Measurements from ENCODE around the gene TMX2.

The TMX2 gene

GRCh38 chr11:57751176-57751575 is 38.8 kb downstream of the TMX2 start:
- ATAC-seq = no peak
- TF ChIP-seq CREB5 (CRISPR knock-in tag; IDR thresholded peaks at IDR 0.05; ENCODE audit: low read depth) (no peak), SNAI2 (CRISPR knock-in tag; IDR thresholded peaks at IDR 0.05) (no peak), GLIS3 (CRISPR knock-in tag; IDR thresholded peaks at IDR 0.05) (no peak), OSR1 (CRISPR knock-in tag; IDR thresholded peaks at IDR 0.05) (no peak), BACH2 (CRISPR knock-in tag; IDR thresholded peaks at IDR 0.05; ENCODE audit: borderline replicate concordance) (no peak), CSRNP3 (CRISPR knock-in tag; IDR thresholded peaks at IDR 0.05) (no peak), ZNF70 (CRISPR knock-in tag; IDR thresholded peaks at IDR 0.05) (no peak), ZNF8 (CRISPR knock-in tag; IDR thresholded peaks at IDR 0.05) (no peak), ESRRG (CRISPR knock-in tag; IDR thresholded peaks at IDR 0.05) (no peak), TSHZ2 (CRISPR knock-in tag; IDR thresholded peaks at IDR 0.05) (no peak), PPARA (CRISPR knock-in tag; IDR thresholded peaks at IDR 0.05; ENCODE audit: borderline replicate concordance) (no peak), PATZ1 (CRISPR knock-in tag; IDR thresholded peaks at IDR 0.05; ENCODE audit: borderline replicate concordance) (no peak), CSDC2 (CRISPR knock-in tag; IDR thresholded peaks at IDR 0.05) (no peak), ZNF565 (CRISPR knock-in tag; conservative IDR thresholded peaks at IDR 0.05; ENCODE audit: low read depth) (no peak), ARNTL (CRISPR knock-in tag; IDR thresholded peaks at IDR 0.05; ENCODE audit: borderline replicate concordance, low read depth) (no peak), TOX (CRISPR knock-in tag; IDR thresholded peaks at IDR 0.05; ENCODE audit: borderline replicate concordance) (no peak), RARB (CRISPR knock-in tag; IDR thresholded peaks at IDR 0.05) (no peak)

GRCh38 chr11:57751676-57752253 is 39.4 kb downstream of the TMX2 start, which contains the start of gene BTBD18:
Gene BTBD18 (minus strand): TSS chr11:57751819. CDS start chr11:57751188, 631 bp downstream.
- TF ChIP-seq SNAI2 (CRISPR knock-in tag; IDR thresholded peaks at IDR 0.05) (no peak), GLIS3 (CRISPR knock-in tag; IDR thresholded peaks at IDR 0.05) (no peak), RARB (CRISPR knock-in tag; IDR thresholded peaks at IDR 0.05) (no peak), TSHZ2 (CRISPR knock-in tag; IDR thresholded peaks at IDR 0.05) (no peak), ZNF70 (CRISPR knock-in tag; IDR thresholded peaks at IDR 0.05) (no peak)
- ATAC-seq = peak; percentile 83

- ATAC-seq = no peak
- TF ChIP-seq PPARA (CRISPR knock-in tag; IDR thresholded peaks at IDR 0.05; ENCODE audit: borderline replicate concordance) = no peak
- TF ChIP-seq ZFP30 (CRISPR knock-in tag; IDR thresholded peaks at IDR 0.05) = no peak
- no peak for TF ChIP-seq ZNF70 (CRISPR knock-in tag; IDR thresholded peaks at IDR 0.05)
- TF ChIP-seq ESRRG (CRISPR knock-in tag; IDR thresholded peaks at IDR 0.05) = no peak
- TF ChIP-seq TOX (CRISPR knock-in tag; IDR thresholded peaks at IDR 0.05; ENCODE audit: borderline replicate concordance) = no peak
- TF ChIP-seq ZNF565 (CRISPR knock-in tag; conservative IDR thresholded peaks at IDR 0.05; ENCODE audit: low read depth) = no peak
- no peak for TF ChIP-seq CREB5 (CRISPR knock-in tag; IDR thresholded peaks at IDR 0.05; ENCODE audit: low read depth)
- no peak for TF ChIP-seq CSDC2 (CRISPR knock-in tag; IDR thresholded peaks at IDR 0.05)
- no peak for TF ChIP-seq RARB (CRISPR knock-in tag; IDR thresholded peaks at IDR 0.05)
- no peak for TF ChIP-seq TSHZ2 (CRISPR knock-in tag; IDR thresholded peaks at IDR 0.05)
- no peak for TF ChIP-seq ZNF8 (CRISPR knock-in tag; IDR thresholded peaks at IDR 0.05)
- no peak for TF ChIP-seq OSR1 (CRISPR knock-in tag; IDR thresholded peaks at IDR 0.05)
- no peak for TF ChIP-seq PATZ1 (CRISPR knock-in tag; IDR thresholded peaks at IDR 0.05; ENCODE audit: borderline replicate concordance)
Measured at GRCh38 chr11:57752954-57753353, 40.6 kb downstream of the TMX2 start.
